GM19438 (cell line): ENCODE measurements around the gene LCE2C.

ENCODE experiments used
- ATAC-seq: cut with Tn5 transposase; IDR thresholded peaks from one replicate; pipeline ENCODE4 v1.9.1; 2021; ENCODE audit warnings: low read depth; ENCODE audit not compliant: unreplicated experiment

Gene LCE2C

DNA sequence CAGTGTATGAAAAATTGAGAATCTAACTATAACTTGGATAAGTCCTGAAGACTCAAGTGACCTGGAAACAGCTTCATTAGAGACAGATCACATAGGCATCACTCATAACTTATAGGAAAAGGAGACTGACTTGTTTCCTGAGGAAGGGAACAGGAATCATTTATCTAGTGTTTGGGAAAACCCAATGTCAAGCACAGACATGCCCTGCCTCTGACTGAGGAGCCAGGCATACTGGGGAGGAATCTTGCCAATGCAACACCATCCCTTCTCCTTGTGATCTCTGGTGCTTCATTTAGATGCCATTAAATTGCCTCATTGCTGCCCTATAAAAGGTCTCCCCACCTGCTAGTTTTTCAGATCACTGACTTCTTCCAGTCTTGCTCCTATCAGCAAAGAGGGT lies 43.2 kb downstream of the LCE2C start:
- no peak for ATAC-seq

DNA sequence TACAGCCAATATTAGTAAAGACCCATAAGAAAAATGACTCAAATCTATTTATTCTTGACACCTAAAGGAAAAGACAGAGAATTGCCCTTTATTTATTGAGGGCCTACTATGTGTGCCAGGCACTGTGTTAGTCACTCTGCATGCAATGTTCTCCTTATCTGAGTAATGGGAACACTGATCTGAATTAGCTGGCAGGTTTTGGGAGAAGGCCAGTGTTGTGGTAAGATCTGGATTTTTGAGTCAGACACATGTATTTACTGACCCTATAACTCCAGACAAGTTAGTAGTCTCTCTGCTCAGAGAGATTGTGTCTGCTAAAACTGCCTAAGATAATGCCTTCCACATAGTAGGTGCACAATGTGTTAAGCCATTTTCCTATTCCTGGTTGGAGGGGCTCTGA lies 50.2 kb downstream of the LCE2C start:
- no peak for ATAC-seq
